HG03045 (cell line): ENCODE results near the gene ZNF385C.

Experiments used
- ATAC-seq: cut with Tn5 transposase; IDR thresholded peaks from one replicate; pipeline ENCODE4 v1.9.1; 2021; ENCODE audit warnings: mild to moderate bottlenecking, moderate library complexity; ENCODE audit not compliant: unreplicated experiment

Gene ZNF385C

GRCh38 chr17:41996855-41997164 is 101.5 kb downstream of the ZNF385C start:
- no peak for ATAC-seq

DNA sequence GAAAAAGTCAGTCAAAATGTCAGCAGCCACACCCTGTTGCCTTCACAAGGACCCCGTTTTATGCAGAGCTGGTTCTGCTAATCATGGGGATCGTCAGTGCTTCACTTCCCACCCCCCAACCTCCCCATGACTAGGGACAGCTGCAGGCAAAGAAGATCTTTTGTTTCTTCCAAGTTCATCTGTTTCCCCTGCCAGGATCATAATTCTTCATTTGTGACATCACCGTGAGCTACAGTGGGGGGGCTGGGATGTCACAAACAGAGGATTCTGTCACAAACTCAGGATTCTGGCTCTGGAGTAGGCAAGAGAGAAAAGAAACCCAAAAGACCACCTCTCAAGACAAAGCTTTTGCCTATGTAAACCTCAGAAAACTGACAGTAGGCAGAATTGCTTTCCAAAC is 105.7 kb downstream of the ZNF385C start:
- no peak for ATAC-seq

- ATAC-seq: no peak
Observed at GRCh38 chr17:41989702-41990419, 108.4 kb downstream of the ZNF385C start.

DNA sequence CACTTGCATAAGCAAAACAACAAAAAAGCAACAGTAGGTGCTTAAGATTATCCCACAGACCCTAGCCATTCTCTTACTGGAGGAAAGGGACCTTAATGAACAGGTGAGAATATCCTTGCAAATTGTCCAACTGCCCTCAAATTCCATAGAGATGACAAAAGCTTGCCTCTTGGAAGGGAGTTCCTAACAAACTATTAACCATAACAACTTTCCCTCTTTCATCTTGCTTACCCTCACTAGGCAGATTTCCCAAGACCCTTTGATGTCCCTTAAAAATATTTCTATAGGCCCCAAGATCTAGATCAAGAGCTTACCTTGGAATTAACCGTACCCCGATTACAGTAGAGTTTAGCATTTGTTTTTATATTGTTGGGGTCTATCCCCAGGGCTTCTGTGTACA is 109.9 kb downstream of the ZNF385C start:
- no peak for ATAC-seq

DNA sequence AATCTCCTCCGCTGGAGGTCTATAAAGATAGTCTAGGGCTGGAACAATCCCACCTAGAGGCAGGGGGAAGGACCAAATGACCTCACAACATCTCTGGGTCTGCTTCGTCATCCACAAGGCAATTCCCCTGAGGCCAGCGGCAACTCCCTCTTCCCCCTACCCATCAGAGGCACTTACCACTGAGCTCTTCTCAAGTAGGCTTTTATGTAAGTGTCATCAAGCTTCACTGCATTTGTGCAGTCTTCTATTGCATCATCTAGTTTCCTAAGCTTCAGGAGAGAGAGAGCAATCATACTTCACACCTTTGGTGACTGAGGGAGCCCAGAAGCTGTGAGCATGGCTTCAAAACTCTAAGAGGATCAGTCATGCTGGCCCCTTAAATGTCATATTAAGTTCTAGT is 110.6 kb downstream of the ZNF385C start:
- no peak for ATAC-seq

DNA sequence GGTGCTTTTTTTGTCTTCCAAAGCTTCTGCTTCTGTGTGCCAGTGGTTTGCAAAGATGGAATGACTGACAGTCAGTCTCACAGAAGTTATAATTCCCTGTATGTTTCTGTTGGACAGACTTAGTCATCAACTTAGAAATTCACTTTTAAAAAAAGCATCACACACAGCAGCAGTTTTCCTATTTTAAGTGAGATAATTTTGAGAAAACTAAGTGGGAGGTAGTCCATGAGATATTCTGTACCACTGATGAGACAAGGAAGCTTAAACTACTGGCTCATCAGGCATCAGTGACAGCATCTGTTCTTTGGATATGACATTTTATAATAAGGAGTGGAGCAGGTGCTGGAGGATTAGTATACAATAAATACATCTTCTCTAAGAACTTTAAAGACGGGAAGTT is 111.6 kb downstream of the ZNF385C start:
- no peak for ATAC-seq

DNA sequence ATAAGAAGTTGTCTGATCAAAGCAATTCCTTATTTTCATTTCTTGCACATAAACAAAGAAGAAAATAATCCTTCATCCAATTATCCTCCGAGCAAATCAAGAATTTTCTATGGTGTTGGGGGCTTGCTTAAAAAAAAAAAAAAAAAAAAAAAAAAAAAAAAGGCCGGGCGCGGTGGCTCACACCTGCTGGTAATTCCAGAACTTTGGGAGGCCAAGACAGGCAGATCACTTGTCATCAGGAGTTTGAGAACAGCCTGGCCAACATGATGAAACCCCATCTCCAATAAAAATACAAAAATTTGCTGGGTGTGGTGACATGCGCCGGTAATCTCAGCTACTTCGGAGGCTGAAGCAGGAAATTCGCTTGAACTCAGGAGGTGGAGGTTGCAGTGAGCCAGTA is 112.4 kb downstream of the ZNF385C start:
- ATAC-seq: no peak

- no peak for ATAC-seq
Observed at GRCh38 chr17:41984454-41984853, 113.8 kb downstream of the ZNF385C start.

- ATAC-seq: no peak
Observed at GRCh38 chr17:41982026-41982760, 116.1 kb downstream of the ZNF385C start.

GRCh38 chr17:41977991-41978390 is 120.3 kb downstream of the ZNF385C start:
- ATAC-seq: no peak

- ATAC-seq: no peak
Observed at GRCh38 chr17:41976142-41976768, 122.0 kb downstream of the ZNF385C start.
